HepG2 (cell line): Measurements from ENCODE around the gene NOTO. TPM values are rescaled to one million over a fixed set of nuclear protein-coding genes. Genes with fewer than 3 reads are reported as not detected.

Source experiments
- ARID2 ChIP-seq: sonication (generic); formaldehyde crosslinking; IDR thresholded peaks from 2 replicates; pipeline ENCODE4 v1.8.1; 2022; ENCODE audit warnings: mild to moderate bottlenecking, missing genetic modification reagents, borderline replicate concordance
- BRD4 ChIP-seq: sonication (generic); formaldehyde crosslinking; IDR thresholded peaks from 2 replicates; pipeline ENCODE4 v1.4.0; 2020; ENCODE audit warnings: missing genetic modification reagents
- CREB3 ChIP-seq: sonication (generic); formaldehyde crosslinking; IDR thresholded peaks from 2 replicates; pipeline ENCODE4 v1.5.0; 2020; ENCODE audit warnings: missing genetic modification reagents
- HIC2 ChIP-seq: sonication (generic); formaldehyde crosslinking; IDR thresholded peaks from 2 replicates; pipeline ENCODE4 v1.9.0; 2022; ENCODE audit warnings: low read depth, missing genetic modification reagents
- HOXA9 ChIP-seq: sonication (generic); formaldehyde crosslinking; IDR thresholded peaks from 2 replicates; pipeline ENCODE4 v1.8.1; 2022; ENCODE audit warnings: missing genetic modification reagents, mild to moderate bottlenecking, moderate library complexity, borderline replicate concordance
- NFATC3 ChIP-seq: sonication (generic); formaldehyde crosslinking; IDR thresholded peaks from 2 replicates; pipeline ENCODE4 v1.5.1; 2020; ENCODE audit warnings: mild to moderate bottlenecking, missing genetic modification reagents
- PHF5A ChIP-seq: IDR thresholded peaks from one replicate; pipeline ENCODE4 v1.6.1; 2018; ENCODE audit warnings: low read depth, missing genetic modification reagents; ENCODE audit not compliant: unreplicated experiment
- PRPF4 ChIP-seq: fragments of 200-400 bp; formaldehyde crosslinking; IDR thresholded peaks from 2 replicates; pipeline ENCODE4 v1.6.1; 2016; ENCODE audit warnings: low read length, low read depth; ENCODE audit not compliant: poor library complexity, severe bottlenecking
- SMC3 ChIP-seq: IDR thresholded peaks from 2 replicates; pipeline ENCODE4 v1.6.1; 2011; ENCODE audit warnings: low read length, improper control_type of control experiment
- SP1 ChIP-seq, 2 experiments: fragments of 450-650 bp in 1 of 2; sonication (generic) in 1 of 2; formaldehyde crosslinking in 1 of 2; IDR thresholded peaks; 2 replicates each; pipeline versions ENCODE4 v1.4.0 to v1.6.1; 2016 to 2020; ENCODE audit warnings: missing genetic modification reagents in 1 of 2
- SP2 ChIP-seq: sonication (generic); formaldehyde crosslinking; IDR thresholded peaks from 2 replicates; pipeline ENCODE4 v1.5.1; 2020; ENCODE audit warnings: mild to moderate bottlenecking, missing genetic modification reagents
- ZBTB1 ChIP-seq: sonication (generic); formaldehyde crosslinking; IDR thresholded peaks from 2 replicates; pipeline ENCODE4 v1.4.0; 2020; ENCODE audit warnings: missing genetic modification reagents, borderline replicate concordance
- ZFP82 ChIP-seq: sonication (generic); formaldehyde crosslinking; IDR thresholded peaks from 2 replicates; pipeline ENCODE4 v1.5.1; 2020; ENCODE audit warnings: mild to moderate bottlenecking, missing genetic modification reagents, borderline replicate concordance
- ZKSCAN1 ChIP-seq: fragments of 150-350 bp; IDR thresholded peaks from 2 replicates; pipeline ENCODE4 v1.6.1; 2014; ENCODE audit warnings: low read length
- ZNF124 ChIP-seq: sonication (generic); formaldehyde crosslinking; IDR thresholded peaks from 2 replicates; pipeline ENCODE4 v1.4.0; 2020; ENCODE audit warnings: missing genetic modification reagents
- ZNF292 ChIP-seq: sonication (generic); formaldehyde crosslinking; IDR thresholded peaks from 2 replicates; pipeline ENCODE4 v1.8.1; 2022; ENCODE audit warnings: mild to moderate bottlenecking, low read depth, missing genetic modification reagents, borderline replicate concordance
- ZNF337 ChIP-seq: sonication (generic); formaldehyde crosslinking; IDR thresholded peaks from 2 replicates; pipeline ENCODE4 v1.5.1; 2020; ENCODE audit warnings: missing genetic modification reagents, low read depth, mild to moderate bottlenecking, borderline replicate concordance
- ZNF354B ChIP-seq: sonication (generic); formaldehyde crosslinking; IDR thresholded peaks from 2 replicates; pipeline ENCODE4 v1.8.0; 2022; ENCODE audit warnings: mild to moderate bottlenecking, missing genetic modification reagents
- ZNF556 ChIP-seq: sonication (generic); formaldehyde crosslinking; IDR thresholded peaks from 2 replicates; pipeline ENCODE4 v1.4.0; 2020; ENCODE audit warnings: mild to moderate bottlenecking, missing genetic modification reagents, borderline replicate concordance
- polyA plus RNA-seq, 8 experiments: library from polyadenylated mRNA; depleted of rRNA in 3 of 8; stranded (reverse) in 7 of 8; unstranded in 1 of 8; fragments of >200 nt; fragmentation: Illumina TruSeq in 4 of 8; extraction: Trizol in 4 of 8; gene quantifications; 2 replicates each; pipeline versions ENCODE4 v1.2.1 to v1.2.3, GENCODE V29; 2011 to 2016; ENCODE audit warnings: low read depth in 4 of 8, missing spikeins in 1 of 8, mixed read lengths in 1 of 8; ENCODE audit not compliant: insufficient read depth in 1 of 8
- total RNA-seq, 5 experiments: library from RNA; depleted of rRNA; stranded (reverse); fragments of >200 nt; fragmentation: Illumina TruSeq; extraction: Trizol; gene quantifications; 2 replicates each; pipeline ENCODE4 v1.2.3, GENCODE V29; 2016; ENCODE audit warnings: low read depth in 1 of 5
- TF ChIP-seq, protein P1 (sequence below): sonication (generic); formaldehyde crosslinking; IDR thresholded peaks from 2 replicates; pipeline ENCODE4 v1.5.1; 2020; ENCODE audit warnings: missing genetic modification reagents, mild to moderate bottlenecking, borderline replicate concordance
- TF ChIP-seq, protein P2 (sequence below): sonication (generic); formaldehyde crosslinking; IDR thresholded peaks from 2 replicates; pipeline ENCODE4 v1.4.0; 2020; ENCODE audit warnings: mild to moderate bottlenecking, missing genetic modification reagents
- TF ChIP-seq, protein P3 (sequence below): sonication (generic); formaldehyde crosslinking; conservative IDR thresholded peaks from 2 replicates; pipeline ENCODE4 v1.4.0; 2020; ENCODE audit warnings: missing genetic modification reagents

Gene NOTO
- total and polyA plus RNA-seq, 2 of the 13 experiments (the other 11 are each of a cell fraction or from before 2014, with no cell fraction given) = not detected

DNA sequence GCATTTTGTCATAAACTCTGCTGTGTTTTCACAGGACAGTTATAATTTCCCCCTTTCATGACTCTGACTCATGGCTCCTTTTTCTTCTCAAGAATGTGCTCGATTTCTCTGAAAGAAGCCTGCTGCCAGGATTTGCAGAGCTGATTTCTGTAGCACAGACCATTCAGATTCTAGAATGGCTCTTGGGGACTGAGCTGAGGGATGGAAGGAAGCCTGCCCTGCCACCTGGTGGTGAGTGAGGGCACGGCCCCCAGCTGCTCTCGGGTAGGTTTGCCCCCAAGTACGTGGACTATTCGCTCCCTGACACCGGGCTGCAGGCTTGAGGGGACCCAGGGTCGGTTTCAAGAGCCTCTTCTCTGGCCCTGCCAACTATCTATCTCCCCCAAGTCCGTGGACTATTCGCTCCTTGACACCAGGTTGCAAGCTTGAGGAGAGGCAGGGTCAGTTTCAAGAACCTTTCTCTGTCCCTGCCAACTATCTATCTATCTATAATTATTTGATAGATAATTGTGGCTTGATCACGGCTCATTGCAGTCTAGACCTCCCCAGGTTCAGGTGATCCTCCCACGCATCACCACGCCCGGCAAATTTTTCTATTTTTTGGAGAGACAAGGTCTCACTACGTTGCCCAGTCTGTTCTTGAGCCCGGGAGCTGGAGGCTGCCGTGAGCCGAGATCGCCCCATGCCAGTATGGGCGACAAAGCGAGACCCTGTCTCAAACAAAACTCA lies 10.2 kb downstream of the NOTO start (continued):
- TF ChIP-seq, protein P1, sequence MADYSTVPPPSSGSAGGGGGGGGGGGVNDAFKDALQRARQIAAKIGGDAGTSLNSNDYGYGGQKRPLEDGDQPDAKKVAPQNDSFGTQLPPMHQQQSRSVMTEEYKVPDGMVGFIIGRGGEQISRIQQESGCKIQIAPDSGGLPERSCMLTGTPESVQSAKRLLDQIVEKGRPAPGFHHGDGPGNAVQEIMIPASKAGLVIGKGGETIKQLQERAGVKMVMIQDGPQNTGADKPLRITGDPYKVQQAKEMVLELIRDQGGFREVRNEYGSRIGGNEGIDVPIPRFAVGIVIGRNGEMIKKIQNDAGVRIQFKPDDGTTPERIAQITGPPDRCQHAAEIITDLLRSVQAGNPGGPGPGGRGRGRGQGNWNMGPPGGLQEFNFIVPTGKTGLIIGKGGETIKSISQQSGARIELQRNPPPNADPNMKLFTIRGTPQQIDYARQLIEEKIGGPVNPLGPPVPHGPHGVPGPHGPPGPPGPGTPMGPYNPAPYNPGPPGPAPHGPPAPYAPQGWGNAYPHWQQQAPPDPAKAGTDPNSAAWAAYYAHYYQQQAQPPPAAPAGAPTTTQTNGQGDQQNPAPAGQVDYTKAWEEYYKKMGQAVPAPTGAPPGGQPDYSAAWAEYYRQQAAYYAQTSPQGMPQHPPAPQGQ (CRISPR knock-in tag) = no peak
- TF ChIP-seq HOXA9 (CRISPR knock-in tag) (no peak), NFATC3 (CRISPR knock-in tag) (no peak), ZNF124 (CRISPR knock-in tag) (peak; percentile 40; the same call in 1 of the 2 replicates), HIC2 (CRISPR knock-in tag) (no peak), PRPF4 (no peak), ZBTB1 (CRISPR knock-in tag) (no peak), BRD4 (peak; percentile 55; the same call in 1 of the 2 replicates), SP1 (IDR thresholded peaks at IDR 0.05) (no peak), SP1 (CRISPR knock-in tag; IDR thresholded peaks at IDR 0.05) (peak; percentile 46; the same call in 1 of the 2 replicates), ARID2 (CRISPR knock-in tag) (no peak), ZNF337 (CRISPR knock-in tag) (no peak), ZNF292 (CRISPR knock-in tag) (no peak), ZFP82 (CRISPR knock-in tag) (no peak), SMC3 (peak; percentile 51), ZNF354B (CRISPR knock-in tag) (no peak), PHF5A (peak; percentile 32), ZNF556 (0 out of 2 replicates have a peak, but pooled peaks have one; percentile 31), ZKSCAN1 (no peak), CREB3 (CRISPR knock-in tag) (no peak), SP2 (CRISPR knock-in tag) (peak; percentile 35; the same call in 1 of the 2 replicates)
- TF ChIP-seq, protein P2, sequence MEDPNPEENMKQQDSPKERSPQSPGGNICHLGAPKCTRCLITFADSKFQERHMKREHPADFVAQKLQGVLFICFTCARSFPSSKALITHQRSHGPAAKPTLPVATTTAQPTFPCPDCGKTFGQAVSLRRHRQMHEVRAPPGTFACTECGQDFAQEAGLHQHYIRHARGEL (CRISPR knock-in tag) = no peak
- TF ChIP-seq, protein P3, sequence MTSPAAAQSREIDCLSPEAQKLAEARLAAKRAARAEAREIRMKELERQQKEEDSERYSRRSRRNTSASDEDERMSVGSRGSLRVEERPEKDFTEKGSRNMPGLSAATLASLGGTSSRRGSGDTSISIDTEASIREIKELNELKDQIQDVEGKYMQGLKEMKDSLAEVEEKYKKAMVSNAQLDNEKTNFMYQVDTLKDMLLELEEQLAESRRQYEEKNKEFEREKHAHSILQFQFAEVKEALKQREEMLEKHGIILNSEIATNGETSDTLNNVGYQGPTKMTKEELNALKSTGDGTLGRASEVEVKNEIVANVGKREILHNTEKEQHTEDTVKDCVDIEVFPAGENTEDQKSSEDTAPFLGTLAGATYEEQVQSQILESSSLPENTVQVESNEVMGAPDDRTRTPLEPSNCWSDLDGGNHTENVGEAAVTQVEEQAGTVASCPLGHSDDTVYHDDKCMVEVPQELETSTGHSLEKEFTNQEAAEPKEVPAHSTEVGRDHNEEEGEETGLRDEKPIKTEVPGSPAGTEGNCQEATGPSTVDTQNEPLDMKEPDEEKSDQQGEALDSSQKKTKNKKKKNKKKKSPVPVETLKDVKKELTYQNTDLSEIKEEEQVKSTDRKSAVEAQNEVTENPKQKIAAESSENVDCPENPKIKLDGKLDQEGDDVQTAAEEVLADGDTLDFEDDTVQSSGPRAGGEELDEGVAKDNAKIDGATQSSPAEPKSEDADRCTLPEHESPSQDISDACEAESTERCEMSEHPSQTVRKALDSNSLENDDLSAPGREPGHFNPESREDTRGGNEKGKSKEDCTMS (CRISPR knock-in tag) = no peak
